ENCODE data around the gene NCAPH2. TPM values are rescaled to one million over a fixed set of nuclear protein-coding genes. Genes with fewer than 3 reads are reported as not detected.

Gene NCAPH2
- total and polyA plus RNA-seq, 2 of the 13 experiments (the other 11 are each of a cell fraction or from before 2014, with no cell fraction given) = 28.1 to 64.4 TPM

DNA sequence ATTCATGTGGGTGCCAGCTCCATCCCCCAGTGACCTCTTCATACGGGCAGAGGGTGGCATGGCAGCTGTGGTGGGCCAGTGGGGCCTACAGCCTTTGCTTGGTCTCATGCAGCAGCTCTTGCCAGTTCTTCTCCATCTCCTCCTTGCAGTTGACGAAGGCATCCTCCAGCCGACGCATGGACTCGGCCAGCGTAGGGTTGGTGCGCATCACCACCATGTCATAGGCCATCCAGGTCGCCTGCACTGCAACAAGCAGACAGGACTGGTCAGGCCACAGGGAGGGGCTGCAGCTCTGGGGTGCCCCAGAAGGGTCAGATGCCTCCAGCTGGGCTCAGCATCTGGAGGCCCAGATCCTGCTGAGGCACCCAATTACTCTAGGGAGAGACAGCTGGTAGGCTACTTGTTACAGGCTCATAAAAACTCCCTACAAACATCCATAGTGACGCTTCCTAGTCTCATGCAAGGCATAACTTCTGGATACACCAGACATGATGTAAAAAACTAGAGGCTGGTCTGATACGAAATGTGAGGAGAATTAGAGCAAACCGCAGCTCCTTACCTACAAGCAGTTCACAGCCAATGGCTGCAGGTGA, 43.2 kb downstream of the NCAPH2 start:
- no TSS peak for BruUV-seq (replicated peaks)

DNA sequence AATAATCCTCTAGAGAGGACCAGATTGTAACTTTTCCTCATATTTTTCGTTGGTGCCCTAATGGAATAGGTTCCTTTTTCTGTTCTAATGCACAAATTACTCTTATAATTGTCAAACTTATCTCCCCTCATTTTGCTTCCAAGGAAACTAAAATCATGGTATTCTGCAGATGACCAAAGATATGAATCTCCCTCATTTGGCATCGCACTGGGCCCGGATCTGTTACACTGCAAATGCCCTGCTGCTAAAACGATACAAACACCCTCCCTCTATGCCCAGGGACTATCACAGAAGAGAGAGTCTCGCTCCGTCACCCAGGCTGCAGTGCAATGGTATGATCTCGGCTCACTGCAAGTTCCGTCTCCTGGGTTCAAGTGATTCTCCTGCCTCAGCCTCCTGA, 45.3 kb downstream of the NCAPH2 start:
- H3K36me3 ChIP-seq (replicated peaks in 1 of 2; ENCODE audit: control insufficient read depth in 1 of 2, insufficient read depth in 2 of 2, low read length in 2 of 2) = no peaks in the 10 kb centered on the region
- ATAC-seq (no peak), DNase-seq (ENCODE audit: low spot score) (no peak), FAIRE-seq (no peak)
- no peak overlapping the region for H3K4me2 ChIP-seq (ENCODE audit: low read depth, low read length)
- no peaks in the 10 kb centered on the region for H4K20me1 ChIP-seq (ENCODE audit: insufficient read depth, low read length)
- no peak overlapping the region for H3K27ac ChIP-seq (ENCODE audit: extremely low read length, insufficient read depth, low read length)
- no peaks in the 10 kb centered on the region for H3K9me3 ChIP-seq (ENCODE audit: low read length)
- in situ Hi-C loops (cut with HindIII; ENCODE audit: extremely low pct_ligation_motif_present, low pct_unique_long_range_greater_than_20kb) = no loop called here
- H3K79me2 ChIP-seq (ENCODE audit: insufficient read depth, low read length) = no peaks in the 10 kb centered on the region
- H3K4me3 ChIP-seq (replicated peaks in 1 of 3; ENCODE audit: insufficient read depth in 1 of 3, low read depth in 2 of 3, low read length in 3 of 3) = no peak overlapping the region
- BruUV-seq (replicated peaks) = no TSS peak
- H2AFZ ChIP-seq (ENCODE audit: low read length) = no peak overlapping the region
- ChIA-PET CTCF (ENCODE audit: low intra/inter-chr PET ratio, low total read pairs) (no interaction called here), POLR2A (no interaction called here)
- intact Hi-C loops (cut with micrococcal nuclease; ENCODE audit: unreplicated experiment) = no loop called here
- 50% methylated on average over 8 of the region's 8 CpGs for WGBS (ENCODE audit: low lambda C conversion rate)
- H3K4me1 ChIP-seq (ENCODE audit: insufficient read depth, low read length) = peaks cover 14% of the 10 kb centered on the region
- H3K9ac ChIP-seq (ENCODE audit: insufficient read depth, low read depth, low read length) = no peak overlapping the region
- H3K27me3 ChIP-seq (ENCODE audit: control insufficient read depth in 1 of 2, insufficient read depth in 2 of 2, low read length in 2 of 2) = peaks cover 1 to 11% of the 10 kb centered on the region in 2 experiments; a peak in 3 of 5 replicates
- TF ChIP-seq YY1 (IDR thresholded peaks at IDR 0.05; ENCODE audit: insufficient read depth, insufficient replicate concordance, low read depth, low read length) (no peak), PCBP2 (optimal IDR thresholded peaks at IDR 0.05; ENCODE audit: low read depth, low read length, poor library complexity, severe bottlenecking) (no peak), ARID2 (CRISPR knock-in tag; IDR thresholded peaks at IDR 0.05; ENCODE audit: borderline replicate concordance) (no peak), CHCHD3 (CRISPR knock-in tag; IDR thresholded peaks at IDR 0.05) (no peak), ZBTB7A (CRISPR knock-in tag; IDR thresholded peaks at IDR 0.05) (no peak), ELF4 (CRISPR knock-in tag; IDR thresholded peaks at IDR 0.05; ENCODE audit: borderline replicate concordance) (no peak), TEAD2 (CRISPR knock-in tag; IDR thresholded peaks at IDR 0.05) (no peak)
- TF ChIP-seq, protein P1, sequence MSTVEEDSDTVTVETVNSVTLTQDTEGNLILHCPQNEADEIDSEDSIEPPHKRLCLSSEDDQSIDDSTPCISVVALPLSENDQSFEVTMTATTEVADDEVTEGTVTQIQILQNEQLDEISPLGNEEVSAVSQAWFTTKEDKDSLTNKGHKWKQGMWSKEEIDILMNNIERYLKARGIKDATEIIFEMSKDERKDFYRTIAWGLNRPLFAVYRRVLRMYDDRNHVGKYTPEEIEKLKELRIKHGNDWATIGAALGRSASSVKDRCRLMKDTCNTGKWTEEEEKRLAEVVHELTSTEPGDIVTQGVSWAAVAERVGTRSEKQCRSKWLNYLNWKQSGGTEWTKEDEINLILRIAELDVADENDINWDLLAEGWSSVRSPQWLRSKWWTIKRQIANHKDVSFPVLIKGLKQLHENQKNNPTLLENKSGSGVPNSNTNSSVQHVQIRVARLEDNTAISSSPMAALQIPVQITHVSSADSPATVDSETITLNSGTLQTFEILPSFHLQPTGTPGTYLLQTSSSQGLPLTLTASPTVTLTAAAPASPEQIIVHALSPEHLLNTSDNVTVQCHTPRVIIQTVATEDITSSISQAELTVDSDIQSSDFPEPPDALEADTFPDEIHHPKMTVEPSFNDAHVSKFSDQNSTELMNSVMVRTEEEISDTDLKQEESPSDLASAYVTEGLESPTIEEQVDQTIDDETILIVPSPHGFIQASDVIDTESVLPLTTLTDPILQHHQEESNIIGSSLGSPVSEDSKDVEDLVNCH (CRISPR knock-in tag; IDR thresholded peaks at IDR 0.05) = no peak
- TF ChIP-seq, protein P2, sequence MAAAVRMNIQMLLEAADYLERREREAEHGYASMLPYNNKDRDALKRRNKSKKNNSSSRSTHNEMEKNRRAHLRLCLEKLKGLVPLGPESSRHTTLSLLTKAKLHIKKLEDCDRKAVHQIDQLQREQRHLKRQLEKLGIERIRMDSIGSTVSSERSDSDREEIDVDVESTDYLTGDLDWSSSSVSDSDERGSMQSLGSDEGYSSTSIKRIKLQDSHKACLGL (CRISPR knock-in tag; IDR thresholded peaks at IDR 0.05) = no peak

More for the DNA sequence above, 43.2 kb downstream of the NCAPH2 start:
- Histone ChIP-seq H3K9ac (ENCODE audit: insufficient read depth, low read depth, low read length) (no peak overlapping the region), H3K4me1 (ENCODE audit: insufficient read depth, low read length) (peaks cover 17% of the 10 kb centered on the region), H3K4me2 (ENCODE audit: low read depth, low read length) (no peak overlapping the region), H2AFZ (ENCODE audit: low read length) (no peak overlapping the region), H3K9me3 (ENCODE audit: low read length) (no peaks in the 10 kb centered on the region), H3K27me3 (ENCODE audit: control insufficient read depth in 1 of 2, insufficient read depth in 2 of 2, low read length in 2 of 2) (peaks cover 1 to 16% of the 10 kb centered on the region in 2 experiments), H3K4me3 (replicated peaks in 1 of 3; ENCODE audit: insufficient read depth in 1 of 3, low read depth in 2 of 3, low read length in 3 of 3) (no peak overlapping the region), H3K27ac (ENCODE audit: extremely low read length, insufficient read depth, low read length) (no peak overlapping the region), H3K79me2 (ENCODE audit: insufficient read depth, low read length) (no peaks in the 10 kb centered on the region), H4K20me1 (ENCODE audit: insufficient read depth, low read length) (no peaks in the 10 kb centered on the region), H3K36me3 (replicated peaks in 1 of 2; ENCODE audit: control insufficient read depth in 1 of 2, insufficient read depth in 2 of 2, low read length in 2 of 2) (no peaks in the 10 kb centered on the region)
- intact Hi-C loops (cut with micrococcal nuclease; ENCODE audit: unreplicated experiment) (no loop called here), in situ Hi-C loops (cut with HindIII; ENCODE audit: extremely low pct_ligation_motif_present, low pct_unique_long_range_greater_than_20kb) (no loop called here)
- no peak for TF ChIP-seq PCBP1 (IDR thresholded peaks at IDR 0.05; ENCODE audit: borderline replicate concordance, low read depth, low read length)
- TF ChIP-seq, protein P3, sequence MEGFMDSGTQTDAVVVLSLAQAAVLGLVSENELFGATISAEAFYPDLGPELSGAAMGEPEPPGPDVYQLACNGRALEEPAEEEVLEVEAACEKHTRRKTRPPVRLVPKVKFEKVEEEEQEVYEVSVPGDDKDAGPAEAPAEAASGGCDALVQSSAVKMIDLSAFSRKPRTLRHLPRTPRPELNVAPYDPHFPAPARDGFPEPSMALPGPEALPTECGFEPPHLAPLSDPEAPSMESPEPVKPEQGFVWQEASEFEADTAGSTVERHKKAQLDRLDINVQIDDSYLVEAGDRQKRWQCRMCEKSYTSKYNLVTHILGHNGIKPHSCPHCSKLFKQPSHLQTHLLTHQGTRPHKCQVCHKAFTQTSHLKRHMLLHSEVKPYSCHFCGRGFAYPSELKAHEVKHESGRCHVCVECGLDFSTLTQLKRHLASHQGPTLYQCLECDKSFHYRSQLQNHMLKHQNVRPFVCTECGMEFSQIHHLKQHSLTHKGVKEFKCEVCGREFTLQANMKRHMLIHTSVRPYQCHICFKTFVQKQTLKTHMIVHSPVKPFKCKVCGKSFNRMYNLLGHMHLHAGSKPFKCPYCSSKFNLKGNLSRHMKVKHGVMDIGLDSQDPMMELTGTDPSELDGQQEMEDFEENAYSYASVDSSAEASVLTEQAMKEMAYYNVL (CRISPR knock-in tag; IDR thresholded peaks at IDR 0.05; ENCODE audit: borderline replicate concordance) = no peak
- ChIA-PET CTCF (ENCODE audit: low intra/inter-chr PET ratio, low total read pairs) (no interaction called here), POLR2A (interaction anchor here (1.3 to 2.4 kb wide), 3 partner anchors 10 to 26 kb away, joined by 4 to 11 read pairs (median 5); partner anchors contain the start of gene SCO2)
- DNase-seq (ENCODE audit: low spot score) = no peak
- FAIRE-seq = no peak
- ATAC-seq = no peak
- WGBS (ENCODE audit: low lambda C conversion rate) = 52% methylated on average over 5 of the region's 11 CpGs

Data from HepG2 (cell line).